Dedifferentiated amniotic fluid mesenchymal stem cell (primary cell): ENCODE data around the gene SLITRK3.
A peak's percentile ranks its signal among the peaks of the same experiment; 100 is the strongest.
"Not testable (repeated sequence)": the region's sequence is repeated elsewhere in the genome, so short reads cannot be mapped to it uniquely, and the experiment has no call there.

Experiments
- DNase-seq: peaks from one replicate; pipeline ENCODE4 v3.0.0-alpha.2; 2016; ENCODE audit errors: extremely low spot score

The SLITRK3 gene

GRCh38 chr3:165191491-165191890, 4.7 kb downstream of the SLITRK3 start:
- DNase-seq: no peak

- no peak for DNase-seq
Observed at GRCh38 chr3:165188452-165188851, 7.7 kb downstream of the SLITRK3 start.

DNA sequence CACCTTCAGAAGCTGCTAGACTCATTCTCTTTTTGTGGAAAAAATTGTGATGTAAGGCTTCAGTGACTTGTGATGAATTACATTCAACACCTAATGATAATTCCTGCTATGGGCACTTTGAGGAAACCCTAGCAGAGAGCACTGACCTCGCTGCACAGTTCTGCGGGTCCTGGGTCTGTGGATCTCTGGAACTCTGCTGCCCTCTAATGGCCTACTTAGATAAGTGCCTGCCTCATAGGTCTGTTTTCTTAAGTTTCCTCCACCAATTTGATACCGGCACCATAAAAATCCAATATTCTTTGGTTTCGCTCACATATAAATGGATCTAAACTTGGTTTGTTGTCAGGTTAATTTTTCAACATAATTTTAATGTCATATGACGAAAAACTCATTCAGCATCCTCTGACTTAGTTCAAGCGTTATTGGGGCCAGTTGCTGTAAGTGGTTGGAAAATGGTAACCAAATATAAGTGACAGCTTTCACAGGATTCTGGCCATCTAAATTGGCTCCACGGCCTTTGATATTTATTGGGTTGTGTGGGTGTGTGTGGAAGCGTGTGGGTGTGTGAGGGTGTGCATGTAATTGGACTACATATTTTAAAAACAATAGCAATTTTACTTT, 10.4 kb downstream of the SLITRK3 start:
- peak; percentile 65 for DNase-seq

DNA sequence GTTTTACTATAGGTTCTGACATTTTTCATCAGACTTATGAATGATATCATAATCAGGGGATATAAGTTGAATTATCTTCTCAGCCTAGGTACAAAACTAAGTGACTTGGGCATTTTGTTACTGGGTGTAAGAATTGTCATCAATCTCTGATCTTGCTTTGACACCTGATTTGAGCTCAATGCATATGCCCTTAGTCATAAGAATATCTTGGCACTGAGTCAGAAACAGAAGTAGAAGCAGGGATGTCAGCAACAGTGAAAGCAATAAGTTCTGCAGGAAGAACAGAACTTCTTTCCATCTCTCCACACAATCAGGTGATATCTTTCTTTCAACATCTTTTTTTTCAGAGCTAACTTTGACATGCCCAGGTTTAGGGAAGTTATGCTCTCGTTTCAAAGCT, 14.6 kb downstream of the SLITRK3 start:
- no peak for DNase-seq

- DNase-seq: no peak
Observed at GRCh38 chr3:165170236-165170635, 25.9 kb downstream of the SLITRK3 start.

GRCh38 chr3:165169368-165169767, 26.8 kb downstream of the SLITRK3 start:
- no peak for DNase-seq

GRCh38 chr3:165162883-165163282, 33.3 kb downstream of the SLITRK3 start:
- no peak for DNase-seq

DNA sequence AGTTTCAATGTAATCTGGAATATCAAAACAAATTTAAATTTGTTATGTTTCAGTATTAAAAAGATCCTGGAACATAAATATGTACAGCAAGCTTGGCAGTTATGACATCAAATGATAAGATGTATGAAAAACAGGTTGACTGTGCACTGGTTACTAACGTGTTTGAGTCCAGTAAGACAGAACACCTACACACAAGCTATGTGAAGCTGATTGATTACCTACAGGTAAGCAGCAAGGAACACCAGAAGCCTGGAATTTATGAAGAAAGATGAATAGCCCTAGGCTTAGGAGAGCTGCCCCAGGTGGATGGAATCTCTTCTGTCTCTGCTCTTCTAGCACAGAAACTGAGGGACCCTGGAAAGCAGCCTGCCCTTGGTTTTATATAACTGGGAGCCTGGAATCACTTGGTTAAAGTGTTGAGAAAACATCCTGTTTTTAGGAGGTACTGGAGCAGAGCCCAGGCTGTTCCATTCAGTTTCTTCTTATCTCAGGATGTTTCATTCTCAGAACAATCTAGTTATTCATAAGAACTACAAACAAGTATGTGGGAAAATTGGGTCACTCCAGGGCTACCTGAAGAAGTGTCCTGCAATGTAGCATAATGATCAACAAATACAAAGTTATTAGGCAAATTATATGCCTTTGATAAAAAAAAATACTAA, 36.3 kb downstream of the SLITRK3 start:
- DNase-seq: peak; percentile 5

- DNase-seq: no peak
Observed at GRCh38 chr3:165158011-165158410, 38.2 kb downstream of the SLITRK3 start.

DNA sequence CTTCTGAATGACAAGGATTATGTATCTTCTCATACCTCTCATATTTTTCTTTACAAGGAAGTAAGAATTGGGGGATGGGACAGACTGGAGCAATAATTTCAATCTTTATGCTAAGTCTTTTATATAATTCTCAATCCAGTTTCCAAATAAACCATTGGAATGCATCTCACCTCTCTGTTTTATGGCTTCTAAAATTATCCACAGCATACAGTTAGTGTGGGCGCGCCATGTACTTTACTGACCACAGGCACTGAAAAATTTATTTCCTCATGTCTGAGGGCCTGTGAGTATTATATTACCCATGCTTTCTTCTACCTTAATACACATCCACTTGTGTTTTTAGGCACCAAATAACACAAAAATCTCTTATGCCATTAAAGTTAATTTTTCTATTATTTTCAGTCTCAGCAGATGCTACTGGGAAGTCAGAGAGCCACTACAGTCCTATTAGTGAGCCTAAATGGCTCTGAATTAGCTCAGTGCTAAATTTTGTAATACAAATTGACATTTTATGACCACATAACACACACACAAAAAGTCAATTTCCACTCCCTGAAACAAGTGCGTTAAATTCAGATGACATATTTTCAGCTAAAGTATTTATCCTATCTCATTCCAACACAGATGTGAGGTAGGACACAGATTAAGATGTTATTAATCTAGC, 39.3 kb downstream of the SLITRK3 start:
- peak; percentile 6 for DNase-seq

DNA sequence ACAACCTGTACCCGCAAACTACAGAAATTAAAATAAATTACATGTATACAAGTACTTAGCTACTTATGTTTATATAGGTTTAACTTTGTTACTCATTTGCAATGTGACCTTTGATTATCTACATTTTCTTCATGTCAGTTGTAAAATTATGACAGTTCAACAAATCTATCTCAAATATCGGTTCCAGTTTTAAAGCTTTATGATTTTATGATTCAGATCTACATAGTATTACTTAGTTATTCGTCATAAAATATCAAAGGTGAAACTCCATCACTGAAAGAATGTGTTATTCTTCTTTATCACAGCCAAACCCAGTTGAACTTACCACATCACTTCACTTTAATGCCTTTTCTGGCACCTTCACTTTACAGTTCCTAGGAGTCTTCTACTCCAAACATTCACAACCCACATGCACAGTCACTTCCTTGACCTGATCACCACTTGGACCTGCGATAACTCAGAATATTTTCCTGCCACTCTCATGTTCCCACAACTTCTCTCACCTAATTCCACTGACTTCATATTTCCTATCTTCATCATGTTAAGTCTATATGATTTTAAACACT, 47.2 kb downstream of the SLITRK3 start:
- peak; percentile 13 for DNase-seq

DNA sequence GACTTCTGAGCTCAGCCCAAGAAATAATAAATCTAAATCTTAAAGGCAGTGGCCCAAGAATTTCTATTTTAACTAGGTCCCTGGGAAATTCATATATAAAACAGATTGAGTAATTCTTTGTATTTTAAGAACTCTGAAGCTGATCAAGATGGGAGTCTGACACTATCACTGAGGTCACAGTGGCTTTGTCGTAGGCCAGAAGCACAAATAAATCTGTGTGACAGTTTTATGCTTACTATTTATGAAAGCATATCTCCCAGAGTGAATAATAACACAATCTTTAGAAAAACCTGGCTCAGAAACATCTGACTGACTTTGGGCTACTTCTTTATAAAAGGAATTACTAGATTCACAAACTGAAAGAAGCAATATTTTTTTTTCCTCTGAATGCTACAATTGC, 51.9 kb downstream of the SLITRK3 start:
- DNase-seq: peak; percentile 12

DNA sequence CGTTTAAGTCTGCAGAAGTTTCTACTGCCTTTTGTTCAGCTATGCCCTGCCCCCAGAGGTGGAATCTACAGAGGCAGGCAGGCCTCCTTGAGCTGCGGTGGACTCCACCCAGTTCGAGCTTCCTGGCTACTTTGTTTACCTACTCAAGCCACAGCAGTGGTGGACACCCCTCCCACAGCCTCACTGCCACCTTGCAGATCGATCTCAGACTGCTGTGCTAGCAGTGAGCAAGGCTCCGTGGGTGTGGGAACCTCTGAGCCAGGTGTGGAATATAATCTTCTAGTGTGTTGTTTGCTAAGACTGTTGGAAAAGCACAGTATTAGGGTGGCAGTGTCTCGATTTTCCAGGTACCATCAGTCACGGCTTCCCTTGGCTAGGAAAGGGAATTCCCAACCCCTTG, 56.3 kb downstream of the SLITRK3 start:
- not testable (repeated sequence) for DNase-seq
